Endodermal cell (in vitro differentiated cells): ENCODE results near the gene MFAP5. TPM values are rescaled to one million over a fixed set of nuclear protein-coding genes. Genes with fewer than 3 reads are reported as not detected.
"Not testable (repeated sequence)": the region's sequence is repeated elsewhere in the genome, so short reads cannot be mapped to it uniquely, and the experiment has no call there.

Experiments
- DNase-seq: peaks from one replicate; pipeline ENCODE4 v3.0.0-alpha.2; 2017
- H3K27ac ChIP-seq: 2 replicates; pipeline ENCODE4 v1.5.1; 2013; ENCODE audit warnings: mild to moderate bottlenecking, low read depth, low read length, moderate library complexity
- H3K27me3 ChIP-seq: 2 replicates; pipeline ENCODE4 v1.6.1; 2013; ENCODE audit warnings: mild to moderate bottlenecking, low read length, moderate library complexity; ENCODE audit not compliant: insufficient read depth, control insufficient read depth, poor library complexity, severe bottlenecking
- H3K36me3 ChIP-seq: 2 replicates; pipeline ENCODE4 v1.7.0; 2013; ENCODE audit warnings: mild to moderate bottlenecking, low read length, moderate library complexity; ENCODE audit not compliant: control insufficient read depth, insufficient read depth
- H3K4me1 ChIP-seq: one replicate; pipeline ENCODE4 v1.7.0; 2013; ENCODE audit warnings: low read length; ENCODE audit not compliant: control insufficient read depth, insufficient read depth
- H3K4me3 ChIP-seq: 2 replicates; pipeline ENCODE4 v1.5.1; 2013; ENCODE audit warnings: mild to moderate bottlenecking, low read length, moderate library complexity
- H3K9ac ChIP-seq: 2 replicates; pipeline ENCODE4 v1.6.1; 2013; ENCODE audit warnings: mild to moderate bottlenecking, low read length, moderate library complexity; ENCODE audit not compliant: poor library complexity, severe bottlenecking; ENCODE audit errors: extremely low read depth
- H3K9me3 ChIP-seq: 2 replicates; pipeline ENCODE4 v1.6.1; 2013; ENCODE audit warnings: mild to moderate bottlenecking, low read length, moderate library complexity; ENCODE audit not compliant: control insufficient read depth
- H3K27ac Mint-ChIP-seq: 2 replicates; pipeline ENCODE4 v1.8.0; 2020; ENCODE audit warnings: mixed read lengths
- H3K27me3 Mint-ChIP-seq: 2 replicates; pipeline ENCODE4 v1.8.0; 2021; ENCODE audit warnings: mild to moderate bottlenecking, mixed read lengths; ENCODE audit not compliant: insufficient read depth
- H3K36me3 Mint-ChIP-seq: 2 replicates; pipeline ENCODE4 v1.8.0; 2020; ENCODE audit warnings: low read depth, mixed read lengths
- H3K4me1 Mint-ChIP-seq: 2 replicates; pipeline ENCODE4 v1.8.0; 2020; ENCODE audit warnings: mixed read lengths
- H3K4me3 Mint-ChIP-seq: 2 replicates; pipeline ENCODE4 v1.8.0; 2020; ENCODE audit warnings: mild to moderate bottlenecking, moderate library complexity, mixed read lengths
- H3K9me3 Mint-ChIP-seq: 2 replicates; pipeline ENCODE4 v1.8.0; 2020; ENCODE audit warnings: mild to moderate bottlenecking, mixed read lengths
- WGBS, 2 experiments: methylation state at CpG; one replicate each; pipeline versions ENCODE4 v1.1.5 to v1.1.7; 2013; ENCODE audit warnings: missing lambda C conversion rate in 2 of 2, mixed read lengths in 1 of 2; ENCODE audit not compliant: insufficient coverage in 1 of 2, insufficient read length in 1 of 2; 5-methylcytosine and 5-hydroxymethylcytosine counted together
- total RNA-seq, 2 donors: library from RNA; stranded (reverse); fragmentation: NEBNext Ultra II Directional in 1 of 2; extraction: Animal tissue kit (Norgen Biotek cat#: 25700) in 1 of 2; gene quantifications; 2 replicates in 1 of 2; 3 replicates in 1 of 2; pipeline ENCODE4 v1.2.1, GENCODE V29; 2021
- TF ChIP-seq, protein P1 (sequence below): fragments of 200-600 bp; sonication (generic); conservative IDR thresholded peaks from 2 replicates; pipeline ENCODE4 v1.5.0; 2021; ENCODE audit warnings: antibody characterized with exemption, mild to moderate bottlenecking

The MFAP5 gene
- total RNA-seq, 2 donors from 2014 or later = 0.44 TPM; not detected in 1

DNA sequence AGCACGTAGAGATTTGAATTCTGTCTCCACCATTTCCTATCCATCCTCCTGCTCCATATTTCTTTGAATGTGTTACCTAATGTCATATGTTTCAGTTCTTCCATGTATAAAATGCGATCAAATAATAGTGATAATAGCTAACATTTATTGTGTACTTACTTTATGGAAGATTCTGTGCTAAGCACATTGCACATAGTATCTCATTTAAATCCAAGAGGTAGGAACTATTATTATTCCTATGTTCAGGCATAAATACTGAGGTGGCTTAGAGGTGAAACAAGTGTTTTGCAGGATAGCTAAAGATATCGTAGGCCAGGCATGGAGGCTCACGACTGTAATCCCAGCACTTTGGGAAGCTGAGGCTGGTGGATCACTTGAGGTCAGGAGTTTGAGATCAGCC lies 32.5 kb downstream of the MFAP5 start:
- peaks cover 18% of the 10 kb centered on the region for H3K4me1 Mint-ChIP-seq
- peaks cover 2% of the 10 kb centered on the region for H3K4me1 ChIP-seq
- DNase-seq = no peak
- H3K9me3 Mint-ChIP-seq = peaks cover 31% of the 10 kb centered on the region
- no peaks in the 10 kb centered on the region for H3K27me3 ChIP-seq
- peaks cover 20% of the 10 kb centered on the region for H3K36me3 Mint-ChIP-seq
- 95 to 100% methylated on average over 2 of the region's 4 CpGs for WGBS, 2 experiments
- H3K4me3 ChIP-seq = no peak overlapping the region
- H3K9ac ChIP-seq = no peak overlapping the region
- TF ChIP-seq, protein P1, sequence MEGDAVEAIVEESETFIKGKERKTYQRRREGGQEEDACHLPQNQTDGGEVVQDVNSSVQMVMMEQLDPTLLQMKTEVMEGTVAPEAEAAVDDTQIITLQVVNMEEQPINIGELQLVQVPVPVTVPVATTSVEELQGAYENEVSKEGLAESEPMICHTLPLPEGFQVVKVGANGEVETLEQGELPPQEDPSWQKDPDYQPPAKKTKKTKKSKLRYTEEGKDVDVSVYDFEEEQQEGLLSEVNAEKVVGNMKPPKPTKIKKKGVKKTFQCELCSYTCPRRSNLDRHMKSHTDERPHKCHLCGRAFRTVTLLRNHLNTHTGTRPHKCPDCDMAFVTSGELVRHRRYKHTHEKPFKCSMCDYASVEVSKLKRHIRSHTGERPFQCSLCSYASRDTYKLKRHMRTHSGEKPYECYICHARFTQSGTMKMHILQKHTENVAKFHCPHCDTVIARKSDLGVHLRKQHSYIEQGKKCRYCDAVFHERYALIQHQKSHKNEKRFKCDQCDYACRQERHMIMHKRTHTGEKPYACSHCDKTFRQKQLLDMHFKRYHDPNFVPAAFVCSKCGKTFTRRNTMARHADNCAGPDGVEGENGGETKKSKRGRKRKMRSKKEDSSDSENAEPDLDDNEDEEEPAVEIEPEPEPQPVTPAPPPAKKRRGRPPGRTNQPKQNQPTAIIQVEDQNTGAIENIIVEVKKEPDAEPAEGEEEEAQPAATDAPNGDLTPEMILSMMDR = no peak
- H3K4me3 Mint-ChIP-seq = no peak overlapping the region
- H3K27ac Mint-ChIP-seq = no peak overlapping the region
- no peaks in the 10 kb centered on the region for H3K9me3 ChIP-seq
- no peak overlapping the region for H3K27ac ChIP-seq
- H3K36me3 ChIP-seq = no peaks in the 10 kb centered on the region
- no peaks in the 10 kb centered on the region for H3K27me3 Mint-ChIP-seq

DNA sequence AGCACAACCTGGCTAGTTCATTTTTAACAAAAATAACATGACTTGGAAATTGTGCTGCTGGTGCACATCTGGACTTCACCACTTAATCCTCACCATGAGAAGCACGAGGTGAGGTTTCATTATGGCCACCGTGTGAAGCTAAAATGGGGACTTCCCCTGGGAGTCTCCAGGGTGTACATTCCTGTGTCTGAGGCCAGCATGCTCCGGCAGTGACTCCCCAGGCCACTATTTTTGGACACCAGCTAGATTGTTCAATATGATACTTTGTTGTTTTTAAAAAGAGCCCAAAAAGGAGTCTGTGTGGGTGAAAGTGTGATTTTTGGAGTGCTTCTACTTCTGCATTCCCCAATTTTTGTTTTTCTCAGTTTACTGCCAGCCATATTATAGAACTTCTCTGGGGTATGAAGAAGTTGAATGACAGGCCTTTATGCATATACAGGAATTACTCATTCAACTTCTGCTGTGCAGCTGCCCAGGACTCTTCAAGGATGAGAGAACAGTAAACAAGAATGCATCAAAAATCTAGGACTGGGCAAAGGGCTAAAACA lies 33.1 kb downstream of the MFAP5 start:
- WGBS, 2 experiments = 85 to 91% methylated on average over 2 to 3 of the region's 3 CpGs
- no peaks in the 10 kb centered on the region for H3K9me3 ChIP-seq
- DNase-seq = no peak
- no peak overlapping the region for H3K4me3 ChIP-seq
- H3K36me3 ChIP-seq = no peaks in the 10 kb centered on the region
- H3K27me3 Mint-ChIP-seq = no peaks in the 10 kb centered on the region
- TF ChIP-seq, protein P1 = no peak
- peaks cover 13% of the 10 kb centered on the region for H3K4me1 Mint-ChIP-seq
- H3K4me1 ChIP-seq = no peaks in the 10 kb centered on the region
- H3K9me3 Mint-ChIP-seq = peaks cover 35% of the 10 kb centered on the region
- no peak overlapping the region for H3K4me3 Mint-ChIP-seq
- no peak overlapping the region for H3K27ac Mint-ChIP-seq
- H3K36me3 Mint-ChIP-seq = peaks cover 20% of the 10 kb centered on the region
- no peaks in the 10 kb centered on the region for H3K27me3 ChIP-seq
- no peak overlapping the region for H3K27ac ChIP-seq
- no peak overlapping the region for H3K9ac ChIP-seq

DNA sequence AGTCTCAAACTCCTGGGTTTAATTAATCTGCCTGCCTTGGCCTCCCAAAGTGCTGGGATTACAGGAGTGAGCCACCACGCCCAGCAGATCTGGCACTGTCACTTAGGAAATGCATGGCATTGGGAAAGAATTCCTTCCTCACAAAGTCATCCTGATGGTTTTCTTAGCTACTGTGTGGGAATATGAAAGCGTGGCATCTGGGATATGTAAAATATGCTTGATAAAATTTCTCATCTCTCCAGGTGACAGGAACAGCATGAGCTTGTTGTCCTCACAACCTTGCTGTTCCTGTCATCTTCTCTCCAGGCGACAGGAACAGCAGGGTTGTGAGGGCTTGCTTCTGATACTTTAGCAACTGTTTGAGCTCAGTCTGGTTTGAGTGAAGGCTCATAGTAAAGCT lies 33.9 kb downstream of the MFAP5 start:
- DNase-seq = peak; percentile 47
- Histone ChIP-seq H3K9ac (no peak overlapping the region), H3K36me3 (no peaks in the 10 kb centered on the region), H3K27ac (no peak overlapping the region), H3K4me3 (no peak overlapping the region), H3K9me3 (peaks cover 3% of the 10 kb centered on the region), H3K4me1 (no peaks in the 10 kb centered on the region), H3K27me3 (no peaks in the 10 kb centered on the region)
- peaks cover 8% of the 10 kb centered on the region for H3K4me1 Mint-ChIP-seq
- H3K27me3 Mint-ChIP-seq = no peaks in the 10 kb centered on the region
- TF ChIP-seq, protein P1 = no peak
- peaks cover 21% of the 10 kb centered on the region for H3K36me3 Mint-ChIP-seq
- no peak overlapping the region for H3K4me3 Mint-ChIP-seq
- peaks cover 40% of the 10 kb centered on the region for H3K9me3 Mint-ChIP-seq
- WGBS, 2 experiments = 96 to 100% methylated on average over 1 to 3 of the region's 3 CpGs
- no peak overlapping the region for H3K27ac Mint-ChIP-seq

DNA sequence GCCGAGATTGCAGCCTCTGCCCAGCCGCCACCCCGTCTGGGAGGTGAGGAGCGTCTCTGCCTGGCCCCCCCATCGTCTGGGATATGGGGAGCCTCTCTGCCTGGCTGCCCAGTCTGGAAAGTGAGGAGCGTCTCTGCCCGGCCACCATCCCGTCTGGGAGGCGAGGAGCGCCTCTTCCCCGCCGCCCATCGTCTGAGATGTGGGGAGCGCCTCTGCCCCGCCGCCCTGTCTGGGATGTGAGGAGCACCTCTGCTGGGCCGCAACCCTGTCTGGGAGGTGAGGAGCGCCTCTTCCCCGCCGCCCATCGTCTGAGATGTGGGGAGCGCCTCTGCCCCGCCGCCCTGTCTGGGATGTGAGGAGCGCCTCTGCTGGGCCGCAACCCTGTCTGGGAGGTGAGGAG lies 37.9 kb downstream of the MFAP5 start:
- WGBS, 2 experiments = 60 to 96% methylated on average over 1 to 16 of the region's 26 CpGs
- not testable (repeated sequence) for H3K27ac ChIP-seq, H3K27me3 Mint-ChIP-seq, H3K9ac ChIP-seq, DNase-seq, H3K27ac Mint-ChIP-seq, H3K4me1 ChIP-seq, H3K36me3 Mint-ChIP-seq, H3K36me3 ChIP-seq, H3K27me3 ChIP-seq, H3K4me3 Mint-ChIP-seq, H3K4me3 ChIP-seq
- Mint-ChIP-seq H3K4me1 (peaks cover 15% of the 10 kb centered on the region), H3K9me3 (peaks cover 45% of the 10 kb centered on the region)
- H3K9me3 ChIP-seq = peaks cover 17% of the 10 kb centered on the region
